ENCODE measurements around the gene NT5DC4. TPM values are rescaled to one million over a fixed set of nuclear protein-coding genes. Genes with fewer than 3 reads are reported as not detected.
A peak's percentile ranks its signal among the peaks of the same experiment; 100 is the strongest.

The NT5DC4 gene
- total and polyA plus RNA-seq, 2 of the 8 experiments (the other 6 are each of a cell fraction or from before 2014, with no cell fraction given) = not detected

- 87% methylated on average over 10 of the region's 10 CpGs; no CpG with 5 or more reads in 1 of the 2 experiments for WGBS, 2 experiments (ENCODE audit: extremely low coverage in 1 of 2, insufficient coverage in 1 of 2, insufficient read length in 1 of 2, insufficient replicate concordance in 2 of 2, low coverage in 1 of 2, low lambda C conversion rate in 2 of 2, missing lambda C conversion rate in 1 of 2)
- CTCF ChIA-PET (ENCODE audit: partially characterized antibody) = interaction anchor here (1.0 to 3.8 kb wide), 2 partner anchors 18 to 82 kb away, joined by 6 to 15 read pairs; no protein-coding TSS in a partner anchor
- TF ChIP-seq CBX8 (IDR thresholded peaks at IDR 0.05; ENCODE audit: borderline replicate concordance, low read depth, low read length) (no peak), BACH1 (IDR thresholded peaks at IDR 0.05; ENCODE audit: low read length) (no peak), SUZ12 (IDR thresholded peaks at IDR 0.05; ENCODE audit: low read length) (no peak), ATF2 (IDR thresholded peaks at IDR 0.05; ENCODE audit: low read length) (no peak), TAF7 (optimal IDR thresholded peaks at IDR 0.05; ENCODE audit: borderline replicate concordance, low read depth, low read length) (no peak), MAFK (IDR thresholded peaks at IDR 0.05; ENCODE audit: low read depth, low read length) (no peak), SIX5 (IDR thresholded peaks at IDR 0.05; ENCODE audit: low read depth, low read length) (no peak), RFX5 (IDR thresholded peaks at IDR 0.05; ENCODE audit: borderline replicate concordance, low read depth, low read length) (no peak), RNF2 (IDR thresholded peaks at IDR 0.05; ENCODE audit: borderline replicate concordance, low read depth, low read length, missing control alignments, poor library complexity, severe bottlenecking) (no peak), CBX5 (IDR thresholded peaks at IDR 0.05; ENCODE audit: low read depth, low read length) (no peak), RXRA (IDR thresholded peaks at IDR 0.05; ENCODE audit: insufficient read depth, low read depth, low read length) (no peak), POLR2AphosphoS5 (IDR thresholded peaks at IDR 0.05; ENCODE audit: low read depth, low read length) (no peak), BRCA1 (IDR thresholded peaks at IDR 0.05; ENCODE audit: low read depth, low read length) (no peak)
Observed at GRCh38 chr2:112708968-112709367, 11.9 kb upstream of the NT5DC4 start.

More at GRCh38 chr2:112708968-112709367, 11.9 kb upstream of the NT5DC4 start:
- Histone ChIP-seq H2BK20ac (ENCODE audit: low read length) (no peak overlapping the region), H3K14ac (ENCODE audit: insufficient read length) (no peak overlapping the region), H2AK5ac (ENCODE audit: low read depth, low read length) (no peak overlapping the region), H3K4me3 (ENCODE audit: extremely low read depth in 1 of 4, insufficient read depth in 2 of 4, low read depth in 3 of 4, low read length in 4 of 4) (no peak overlapping the region), H3K4me1 (replicated peaks in 1 of 4; ENCODE audit: control insufficient read depth in 3 of 4, insufficient read depth in 4 of 4, low read length in 3 of 4) (no peaks in the 10 kb centered on the region; a peak in 1 of 7 replicates), H3K18ac (ENCODE audit: extremely low read depth, low read length) (no peak overlapping the region), H3K27ac (ENCODE audit: low read depth, low read length) (no peak overlapping the region), H3K56ac (replicated peaks; ENCODE audit: insufficient read length, low read depth, low read length) (no peak overlapping the region), H3K4me2 (ENCODE audit: insufficient read depth in 1 of 2, low read depth in 2 of 2, low read length in 2 of 2) (no peak overlapping the region), H3K79me2 (ENCODE audit: control insufficient read depth in 1 of 2, insufficient read depth in 2 of 2, low read length in 2 of 2) (no peaks in the 10 kb centered on the region), H3K4ac (replicated peaks; ENCODE audit: insufficient read length, low read depth, low read length) (no peak overlapping the region), H3K23ac (ENCODE audit: insufficient read length) (no peak overlapping the region), H3K36me3 (ENCODE audit: control insufficient read depth in 2 of 4, insufficient read depth in 4 of 4, low read length in 3 of 4) (no peaks in the 10 kb centered on the region), H2BK120ac (replicated peaks; ENCODE audit: low read depth, low read length) (no peak overlapping the region), H2BK15ac (ENCODE audit: low read length) (no peak overlapping the region), H3K23me2 (ENCODE audit: low read depth, low read length) (no peaks in the 10 kb centered on the region), H4K8ac (ENCODE audit: extremely low read depth, insufficient read depth, low read length) (no peak overlapping the region), H2BK5ac (ENCODE audit: low read depth, low read length) (no peak overlapping the region), H3K27me3 (replicated peaks in 1 of 4; ENCODE audit: control insufficient read depth in 3 of 4, extremely low read depth in 1 of 4, insufficient read depth in 3 of 4, low read length in 3 of 4) (no peaks in the 10 kb centered on the region), H4K5ac (ENCODE audit: insufficient read length, low read depth, low read length) (no peak overlapping the region), H3K9ac (replicated peaks in 1 of 4; ENCODE audit: extremely low read depth in 1 of 4, low read depth in 3 of 4, low read length in 3 of 4) (no peak overlapping the region), H3K9me3 (ENCODE audit: insufficient read depth in 2 of 2, low read depth in 1 of 2, low read length in 1 of 2) (no peaks in the 10 kb centered on the region), H3K79me1 (ENCODE audit: low read depth, low read length) (no peaks in the 10 kb centered on the region), H2AFZ (ENCODE audit: low read length) (no peak overlapping the region), H4K20me1 (replicated peaks in 1 of 2; ENCODE audit: control insufficient read depth in 1 of 2, insufficient read depth in 2 of 2, low read length in 2 of 2) (no peaks in the 10 kb centered on the region), H2BK12ac (ENCODE audit: low read depth, low read length) (no peak overlapping the region), H4K91ac (replicated peaks; ENCODE audit: insufficient read length, low read length) (no peak overlapping the region)
- FAIRE-seq = no peak
- peak in 1 of 2 experiments; percentile 34 for DNase-seq (ENCODE audit: low read depth in 1 of 2, low spot score in 2 of 2)
- POLR2A ChIA-PET (ENCODE audit: partially characterized antibody) = interaction anchor here (1.0 kb wide), 1 partner anchor 44 kb away, joined by 4 read pairs; no protein-coding TSS in a partner anchor

Measured in H1 (cell line).